Measurements from ENCODE around the gene GTPBP6. TPM values are rescaled to one million over a fixed set of nuclear protein-coding genes. Genes with fewer than 3 reads are reported as not detected.

The GTPBP6 gene
- total RNA-seq, 1 experiment from 2014 or later: 41.6 TPM

GRCh38 chrX:333611-334311 is 15.2 kb upstream of the GTPBP6 start:
- no TSS peak for BruUV-seq (replicated peaks)
- Histone ChIP-seq H3K27me3 (ENCODE audit: insufficient read depth, low read length) (no peaks in the 10 kb centered on the region), H2AFZ (ENCODE audit: low read depth, low read length, poor library complexity, severe bottlenecking) (no peak overlapping the region), H3K4me1 (ENCODE audit: control insufficient read depth in 1 of 2, insufficient read depth in 2 of 2, low read length in 2 of 2) (peaks cover 5 to 13% of the 10 kb centered on the region in 2 experiments; a peak in 2 of 4 replicates), H3K4me3 (replicated peaks in 1 of 2; ENCODE audit: low read depth in 1 of 2, low read length in 2 of 2) (no peak overlapping the region), H3K79me2 (ENCODE audit: insufficient read depth, low read length) (no peaks in the 10 kb centered on the region), H3K27ac (ENCODE audit: low read depth, low read length) (no peak overlapping the region), H3K36me3 (ENCODE audit: control insufficient read depth in 1 of 2, insufficient read depth in 2 of 2, low read length in 2 of 2) (no peaks in the 10 kb centered on the region), H4K20me1 (ENCODE audit: insufficient read depth) (no peaks in the 10 kb centered on the region), H3K4me2 (ENCODE audit: low read length) (no peak overlapping the region), H3K9me3 (ENCODE audit: control insufficient read depth in 1 of 2, insufficient read depth in 1 of 2, low read depth in 1 of 2, low read length in 2 of 2) (no peaks in the 10 kb centered on the region), H3K9me2 (ENCODE audit: insufficient read depth) (no peaks in the 10 kb centered on the region), H3K9ac (ENCODE audit: low read length) (no peak overlapping the region)
- TF ChIP-seq YY1 (IDR thresholded peaks at IDR 0.05; ENCODE audit: extremely low read depth, insufficient replicate concordance, low read depth, low read length) (no peak), EZH2phosphoT487 (IDR thresholded peaks at IDR 0.05; ENCODE audit: borderline replicate concordance) (no peak), MAX (IDR thresholded peaks at IDR 0.05) (no peak), EGR1 (IDR thresholded peaks at IDR 0.05; ENCODE audit: low read depth) (no peak), CBX3 (IDR thresholded peaks at IDR 0.05; ENCODE audit: low read depth) (no peak), SRF (IDR thresholded peaks at IDR 0.05; ENCODE audit: low read depth) (no peak), TCF7L2 (IDR thresholded peaks at IDR 0.05; ENCODE audit: borderline replicate concordance, extremely low read depth, insufficient read depth, insufficient read length) (no peak), ZBTB33 (IDR thresholded peaks at IDR 0.05; ENCODE audit: extremely low read depth, insufficient replicate concordance, low read length) (no peak), ATF3 (IDR thresholded peaks at IDR 0.05) (no peak), ZFX (IDR thresholded peaks at IDR 0.05) (no peak), ELF1 (IDR thresholded peaks at IDR 0.05; ENCODE audit: borderline replicate concordance, low read depth) (no peak), CTCF (IDR thresholded peaks at IDR 0.05 in 2 of 3, conservative IDR thresholded peaks at IDR 0.05 in 1 of 3; ENCODE audit: borderline replicate concordance in 1 of 3, insufficient read depth in 1 of 3, low read depth in 2 of 3, low read length in 2 of 3) (no peak), JUND (IDR thresholded peaks at IDR 0.05) (no peak), SP1 (IDR thresholded peaks at IDR 0.05; ENCODE audit: low read depth) (no peak), POLR2A (IDR thresholded peaks at IDR 0.05; ENCODE audit: borderline replicate concordance, extremely low read depth, insufficient read depth, insufficient read length) (no peak), CEBPB (IDR thresholded peaks at IDR 0.05; ENCODE audit: low read depth) (no peak)
- intact Hi-C loops (cut with micrococcal nuclease): no loop called here
- ChIA-PET POLR2A (no interaction called here), CTCF (no interaction called here), RAD21 (ENCODE audit: low non-redundant PET in 1 of 2, low total read pairs in 2 of 2, uncharacterized antibody in 2 of 2, unreplicated experiment in 2 of 2) (no interaction called here)
- DNase-seq (ENCODE audit: low read depth, low spot score) (no peak), ATAC-seq (no peak)

Measured in HCT116 (cell line).